Measurements from ENCODE around the gene TOMM70.

DNA sequence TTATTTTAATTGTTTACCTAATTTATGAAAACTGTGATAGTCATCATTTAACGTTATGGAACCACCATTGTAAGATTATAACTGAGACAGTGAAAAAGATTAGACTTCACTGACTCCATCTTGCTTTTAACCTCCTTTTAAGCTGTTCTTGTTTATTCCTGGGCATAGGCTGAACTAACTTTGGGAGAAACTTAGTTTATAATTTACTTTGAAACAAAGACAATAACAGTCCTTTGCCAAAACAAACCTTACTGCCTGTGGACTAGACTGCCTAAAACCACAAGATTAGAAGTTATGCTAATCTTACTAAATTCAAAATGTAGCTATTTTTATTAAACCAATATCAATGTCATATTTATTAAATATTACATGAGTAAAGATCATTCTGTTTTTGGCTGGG is 47.2 kb upstream of the TOMM70 start:
- TF ChIP-seq, protein P1, sequence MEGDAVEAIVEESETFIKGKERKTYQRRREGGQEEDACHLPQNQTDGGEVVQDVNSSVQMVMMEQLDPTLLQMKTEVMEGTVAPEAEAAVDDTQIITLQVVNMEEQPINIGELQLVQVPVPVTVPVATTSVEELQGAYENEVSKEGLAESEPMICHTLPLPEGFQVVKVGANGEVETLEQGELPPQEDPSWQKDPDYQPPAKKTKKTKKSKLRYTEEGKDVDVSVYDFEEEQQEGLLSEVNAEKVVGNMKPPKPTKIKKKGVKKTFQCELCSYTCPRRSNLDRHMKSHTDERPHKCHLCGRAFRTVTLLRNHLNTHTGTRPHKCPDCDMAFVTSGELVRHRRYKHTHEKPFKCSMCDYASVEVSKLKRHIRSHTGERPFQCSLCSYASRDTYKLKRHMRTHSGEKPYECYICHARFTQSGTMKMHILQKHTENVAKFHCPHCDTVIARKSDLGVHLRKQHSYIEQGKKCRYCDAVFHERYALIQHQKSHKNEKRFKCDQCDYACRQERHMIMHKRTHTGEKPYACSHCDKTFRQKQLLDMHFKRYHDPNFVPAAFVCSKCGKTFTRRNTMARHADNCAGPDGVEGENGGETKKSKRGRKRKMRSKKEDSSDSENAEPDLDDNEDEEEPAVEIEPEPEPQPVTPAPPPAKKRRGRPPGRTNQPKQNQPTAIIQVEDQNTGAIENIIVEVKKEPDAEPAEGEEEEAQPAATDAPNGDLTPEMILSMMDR (optimal IDR thresholded peaks at IDR 0.05 in 1 of 3, IDR thresholded peaks at IDR 0.05 in 1 of 3, conservative IDR thresholded peaks at IDR 0.05 in 1 of 3; ENCODE audit: extremely low read depth in 1 of 3, insufficient read depth in 2 of 3, low read length in 3 of 3), result no peak
- no peak for TF ChIP-seq EZH2 (IDR thresholded peaks at IDR 0.05; ENCODE audit: low read length)
